Ecto neural progenitor cell (in vitro differentiated cells): ENCODE data around the gene PRR19.

Source experiments
- DNase-seq: peaks from one replicate; pipeline ENCODE4 v3.0.0-alpha.2; 2018; ENCODE audit warnings: low spot score

PRR19 gene

GRCh38 chr19:42350417-42350816 lies 48.5 kb downstream of the PRR19 start:
- DNase-seq, result no peak

- DNase-seq, result no peak
Measured at GRCh38 chr19:42351079-42351735, 49.3 kb downstream of the PRR19 start.

- peak; percentile 60 for DNase-seq
Measured at GRCh38 chr19:42352301-42353259, 50.6 kb downstream of the PRR19 start.

DNA sequence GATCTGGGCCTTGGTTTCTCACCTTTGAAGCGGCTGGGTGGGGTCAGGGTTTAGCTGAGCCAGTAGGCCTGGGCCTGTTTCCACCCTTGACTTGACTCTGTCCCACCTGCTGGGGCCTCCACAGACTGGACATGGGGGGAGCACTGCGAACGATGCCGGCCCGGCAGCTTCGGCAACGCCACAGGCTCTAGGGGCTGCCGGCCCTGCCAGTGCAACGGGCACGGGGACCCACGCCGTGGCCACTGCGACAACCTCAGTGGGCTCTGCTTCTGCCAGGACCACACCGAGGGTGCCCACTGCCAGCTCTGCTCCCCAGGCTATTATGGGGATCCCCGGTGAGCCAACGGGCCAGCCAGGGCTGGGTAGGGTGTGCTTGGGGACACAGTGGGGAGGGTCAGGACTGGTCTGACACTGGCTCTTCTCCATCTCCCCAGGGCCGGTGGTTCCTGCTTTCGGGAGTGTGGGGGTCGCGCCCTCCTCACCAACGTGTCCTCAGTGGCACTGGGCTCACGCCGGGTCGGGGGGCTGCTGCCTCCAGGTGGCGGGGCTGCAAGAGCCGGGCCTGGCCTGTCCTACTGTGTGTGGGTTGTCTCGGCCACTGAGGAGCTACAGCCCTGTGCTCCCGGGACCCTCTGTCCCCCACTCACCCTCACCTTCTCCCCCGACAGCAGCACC lies 51.5 kb downstream of the PRR19 start:
- no peak for DNase-seq

- DNase-seq, result no peak
Measured at GRCh38 chr19:42355896-42356295, 54.0 kb downstream of the PRR19 start.

GRCh38 chr19:42356686-42357085 lies 54.8 kb downstream of the PRR19 start:
- DNase-seq, result no peak

GRCh38 chr19:42357290-42357689 lies 55.4 kb downstream of the PRR19 start:
- DNase-seq, result no peak
